ENCODE data around the gene POU2AF1. TPM values are rescaled to one million over a fixed set of nuclear protein-coding genes. Genes with fewer than 3 reads are reported as not detected.

Gene POU2AF1
- polyA plus RNA-seq, 1 donor (not counting 4 experiments of a cell fraction or from before 2014, with no cell fraction given): not detected

DNA sequence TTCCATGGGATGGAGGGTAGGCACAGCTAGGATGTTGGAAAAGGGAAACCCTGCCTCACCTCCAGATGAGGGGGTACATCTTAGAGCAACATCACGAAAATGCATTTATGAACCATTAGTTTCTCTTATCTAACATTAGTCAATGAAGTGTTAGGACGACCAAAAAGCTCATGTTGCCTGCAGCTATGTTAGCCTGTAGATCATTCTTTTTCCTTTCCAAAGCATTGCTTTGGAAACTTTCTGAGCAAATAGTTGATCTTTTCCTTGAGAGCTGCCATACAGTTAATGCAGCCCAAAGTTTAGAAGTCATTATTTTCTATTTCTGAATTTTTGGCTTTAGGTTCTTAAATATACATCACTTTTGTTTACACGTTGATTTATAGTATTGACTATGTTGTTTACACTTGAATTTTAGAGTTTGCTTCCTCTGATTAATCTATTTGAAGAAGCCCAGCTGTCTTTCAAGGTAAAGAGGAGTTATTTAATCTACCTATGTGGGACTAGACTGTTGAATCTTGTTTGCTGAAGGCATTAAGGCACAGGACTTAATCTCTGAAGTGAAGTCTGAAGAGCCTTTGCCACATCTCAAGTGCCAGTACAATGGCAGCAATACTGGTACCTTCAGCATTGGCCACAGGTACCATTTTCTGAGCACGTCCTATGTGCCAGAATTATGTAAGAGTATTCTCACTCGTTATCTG lies 69.7 kb downstream of the POU2AF1 start:
- FAIRE-seq: no peak
- Histone ChIP-seq H3K79me2 (ENCODE audit: control insufficient read depth, insufficient read depth, low read length) (no peaks in the 10 kb centered on the region), H3K4me2 (ENCODE audit: control insufficient read depth, extremely low read depth, insufficient read depth, low read depth, low read length) (no peak overlapping the region), H3K27me3 (ENCODE audit: control insufficient read depth, extremely low read depth, insufficient read depth, low read length) (no peaks in the 10 kb centered on the region), H2AFZ (ENCODE audit: control insufficient read depth, low read length) (no peak overlapping the region), H3K4me1 (ENCODE audit: control insufficient read depth, extremely low read depth, insufficient read depth, low read length) (no peaks in the 10 kb centered on the region), H3K27ac (ENCODE audit: control insufficient read depth, insufficient read depth, low read length) (no peak overlapping the region), H4K20me1 (ENCODE audit: control insufficient read depth, extremely low read depth, insufficient read depth, low read length) (no peaks in the 10 kb centered on the region), H3K9me3 (ENCODE audit: control insufficient read depth, low read depth, low read length) (no peaks in the 10 kb centered on the region), H3K36me3 (ENCODE audit: control insufficient read depth in 2 of 2, extremely low read depth in 1 of 2, insufficient read depth in 2 of 2, low read length in 2 of 2) (no peaks in the 10 kb centered on the region), H3K9ac (ENCODE audit: control insufficient read depth, extremely low read depth, insufficient read depth, low read length) (no peak overlapping the region), H3K9me1 (ENCODE audit: control insufficient read depth, extremely low read depth, insufficient read depth, low read length) (no peaks in the 10 kb centered on the region), H3K4me3 (ENCODE audit: control insufficient read depth in 2 of 3, extremely low read depth in 1 of 3, insufficient read depth in 2 of 3, low read depth in 1 of 3, low read length in 3 of 3) (no peak overlapping the region)
- dilution Hi-C loops (cut with MboI; ENCODE audit: extremely low pct_ligation_motif_present, low sequenced_read_pairs): no loop called here
- no peak for DNase-seq (ENCODE audit: low read depth, low spot score)
- TF ChIP-seq, protein P1, sequence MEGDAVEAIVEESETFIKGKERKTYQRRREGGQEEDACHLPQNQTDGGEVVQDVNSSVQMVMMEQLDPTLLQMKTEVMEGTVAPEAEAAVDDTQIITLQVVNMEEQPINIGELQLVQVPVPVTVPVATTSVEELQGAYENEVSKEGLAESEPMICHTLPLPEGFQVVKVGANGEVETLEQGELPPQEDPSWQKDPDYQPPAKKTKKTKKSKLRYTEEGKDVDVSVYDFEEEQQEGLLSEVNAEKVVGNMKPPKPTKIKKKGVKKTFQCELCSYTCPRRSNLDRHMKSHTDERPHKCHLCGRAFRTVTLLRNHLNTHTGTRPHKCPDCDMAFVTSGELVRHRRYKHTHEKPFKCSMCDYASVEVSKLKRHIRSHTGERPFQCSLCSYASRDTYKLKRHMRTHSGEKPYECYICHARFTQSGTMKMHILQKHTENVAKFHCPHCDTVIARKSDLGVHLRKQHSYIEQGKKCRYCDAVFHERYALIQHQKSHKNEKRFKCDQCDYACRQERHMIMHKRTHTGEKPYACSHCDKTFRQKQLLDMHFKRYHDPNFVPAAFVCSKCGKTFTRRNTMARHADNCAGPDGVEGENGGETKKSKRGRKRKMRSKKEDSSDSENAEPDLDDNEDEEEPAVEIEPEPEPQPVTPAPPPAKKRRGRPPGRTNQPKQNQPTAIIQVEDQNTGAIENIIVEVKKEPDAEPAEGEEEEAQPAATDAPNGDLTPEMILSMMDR (optimal IDR thresholded peaks at IDR 0.05 in 1 of 3, IDR thresholded peaks at IDR 0.05 in 1 of 3, conservative IDR thresholded peaks at IDR 0.05 in 1 of 3; ENCODE audit: extremely low read depth in 1 of 3, insufficient read depth in 2 of 3, low read length in 3 of 3): no peak
- no peak for TF ChIP-seq EZH2 (IDR thresholded peaks at IDR 0.05; ENCODE audit: low read length)

DNA sequence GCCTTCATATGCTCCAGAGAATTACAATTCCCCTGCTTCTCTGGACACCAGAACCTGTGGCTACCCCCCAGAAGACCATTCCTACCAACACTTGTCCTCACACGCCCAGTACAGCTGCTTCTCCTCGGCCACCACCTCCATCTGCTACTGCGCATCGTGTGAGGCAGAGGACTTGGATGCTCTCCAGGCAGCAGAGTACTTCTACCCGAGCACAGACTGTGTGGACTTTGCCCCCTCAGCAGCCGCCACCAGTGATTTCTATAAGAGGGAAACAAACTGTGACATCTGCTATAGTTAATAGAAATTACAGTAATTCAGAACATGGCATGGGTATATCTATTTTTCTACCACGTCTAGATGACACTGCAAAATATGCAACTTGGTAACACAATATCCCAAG lies 70.9 kb downstream of the POU2AF1 start:
- no peaks in the 10 kb centered on the region for H4K20me1 ChIP-seq (ENCODE audit: control insufficient read depth, extremely low read depth, insufficient read depth, low read length)
- H3K36me3 ChIP-seq (ENCODE audit: control insufficient read depth in 2 of 2, extremely low read depth in 1 of 2, insufficient read depth in 2 of 2, low read length in 2 of 2): no peaks in the 10 kb centered on the region
- H2AFZ ChIP-seq (ENCODE audit: control insufficient read depth, low read length): no peak overlapping the region
- dilution Hi-C loops (cut with MboI; ENCODE audit: extremely low pct_ligation_motif_present, low sequenced_read_pairs): no loop called here
- H3K27ac ChIP-seq (ENCODE audit: control insufficient read depth, insufficient read depth, low read length): no peak overlapping the region
- H3K9me1 ChIP-seq (ENCODE audit: control insufficient read depth, extremely low read depth, insufficient read depth, low read length): no peaks in the 10 kb centered on the region
- H3K4me1 ChIP-seq (ENCODE audit: control insufficient read depth, extremely low read depth, insufficient read depth, low read length): no peaks in the 10 kb centered on the region
- FAIRE-seq (no peak), DNase-seq (ENCODE audit: low read depth, low spot score) (no peak)
- H3K4me2 ChIP-seq (ENCODE audit: control insufficient read depth, extremely low read depth, insufficient read depth, low read depth, low read length): no peak overlapping the region
- no peaks in the 10 kb centered on the region for H3K79me2 ChIP-seq (ENCODE audit: control insufficient read depth, insufficient read depth, low read length)
- H3K27me3 ChIP-seq (ENCODE audit: control insufficient read depth, extremely low read depth, insufficient read depth, low read length): no peaks in the 10 kb centered on the region
- TF ChIP-seq EZH2 (IDR thresholded peaks at IDR 0.05; ENCODE audit: low read length): no peak
- TF ChIP-seq, protein P1 (optimal IDR thresholded peaks at IDR 0.05 in 1 of 3, IDR thresholded peaks at IDR 0.05 in 1 of 3, conservative IDR thresholded peaks at IDR 0.05 in 1 of 3; ENCODE audit: extremely low read depth in 1 of 3, insufficient read depth in 2 of 3, low read length in 3 of 3): no peak
- no peak overlapping the region for H3K9ac ChIP-seq (ENCODE audit: control insufficient read depth, extremely low read depth, insufficient read depth, low read length)
- H3K4me3 ChIP-seq (ENCODE audit: control insufficient read depth in 2 of 3, extremely low read depth in 1 of 3, insufficient read depth in 2 of 3, low read depth in 1 of 3, low read length in 3 of 3): no peak overlapping the region
- no peaks in the 10 kb centered on the region for H3K9me3 ChIP-seq (ENCODE audit: control insufficient read depth, low read depth, low read length)

Measured in keratinocyte (primary cell).